Endothelial cell of umbilical vein (primary cell): Measurements from ENCODE around the gene MZT2A. TPM values are rescaled to one million over a fixed set of nuclear protein-coding genes. Genes with fewer than 3 reads are reported as not detected.
A peak's percentile ranks its signal among the peaks of the same experiment; 100 is the strongest.
"Not testable (repeated sequence)": the region's sequence is repeated elsewhere in the genome, so short reads cannot be mapped to it uniquely, and the experiment has no call there.

Experiments used
- BruUV-seq: library from RNA; stranded (reverse); fragments of 400-500 nt; replicated peaks from 2 replicates; lab custom pipeline; 2021; lab: Mats Ljungman, UMichigan
- CTCF ChIA-PET: fragments of 300-600, 350-600 bp; sonication (Branson Sonifier 250); formaldehyde crosslinking; loops from one replicate; lab custom pipeline; 2021; ENCODE audit warnings: antibody characterized with exemption, inconsistent platforms; lab: Charles Lee
- POLR2A ChIA-PET: fragments of 300-600, 350-600 bp; sonication (Branson Sonifier 250); formaldehyde crosslinking; loops from one replicate; lab custom pipeline; 2021; ENCODE audit warnings: antibody characterized with exemption, inconsistent platforms; lab: Charles Lee
- DNase-seq: peaks from one replicate; pipeline ENCODE4 v3.0.0-alpha.2; 2011; ENCODE audit warnings: low read depth, low spot score
- FAIRE-seq: peaks from 2 replicates; lab custom pipeline; 2011; peaks lifted over from hg19 to GRCh38; lab: Jason Lieb, UNC
- H2AFZ ChIP-seq: 2 replicates; pipeline ENCODE4 v1.6.0; 2012; ENCODE audit warnings: low read depth, low read length, control low read depth, inconsistent platforms
- H3K27ac ChIP-seq: 2 replicates; pipeline ENCODE4 v1.5.1; 2011; ENCODE audit warnings: low read depth, mild to moderate bottlenecking, control low read depth, low read length, moderate library complexity; ENCODE audit not compliant: insufficient read depth
- H3K27me3 ChIP-seq, 2 experiments: 2 replicates each; pipeline versions ENCODE4 v1.6.0 to v1.6.1; 2011; ENCODE audit warnings: low read length in 2 of 2, mixed read lengths in 1 of 2; ENCODE audit not compliant: control insufficient read depth in 2 of 2, insufficient read depth in 2 of 2
- H3K36me3 ChIP-seq, 2 experiments: 2 replicates in 1 of 2; 3 replicates in 1 of 2; pipeline ENCODE4 v1.5.1; 2011; ENCODE audit warnings: low read length in 2 of 2, mild to moderate bottlenecking in 1 of 2, moderate library complexity in 1 of 2; ENCODE audit not compliant: control insufficient read depth in 2 of 2, insufficient read depth in 2 of 2; ENCODE audit errors: extremely low read depth in 1 of 2
- H3K4me1 ChIP-seq: 3 replicates; pipeline ENCODE4 v1.5.1; 2011; ENCODE audit warnings: mild to moderate bottlenecking, low read length; ENCODE audit not compliant: control insufficient read depth, insufficient read depth; ENCODE audit errors: extremely low read depth
- H3K4me2 ChIP-seq: 2 replicates; pipeline ENCODE4 v1.6.1; 2011; ENCODE audit warnings: low read length, control low read depth, mixed read lengths; ENCODE audit not compliant: insufficient read depth
- H3K4me3 ChIP-seq, 3 experiments: fragments of 200-600 bp in 1 of 3; sonication (generic), shearing (Covaris generic) in 1 of 3; replicated peaks in 1 of 3; 2 replicates each; pipeline ENCODE4 v1.5.1; 2011 to 2016; ENCODE audit warnings: control low read depth in 3 of 3, low read length in 3 of 3, mild to moderate bottlenecking in 2 of 3, inconsistent platforms in 1 of 3, low read depth in 1 of 3, moderate library complexity in 1 of 3; ENCODE audit not compliant: insufficient read depth in 1 of 3
- H3K79me2 ChIP-seq: 2 replicates; pipeline ENCODE4 v1.6.0; 2012; ENCODE audit warnings: low read length, inconsistent platforms; ENCODE audit not compliant: control insufficient read depth, insufficient read depth
- H3K9ac ChIP-seq: replicated peaks from 2 replicates; pipeline ENCODE3; 2011; ENCODE audit warnings: low read length, control low read depth; ENCODE audit not compliant: insufficient read depth; ENCODE audit errors: extremely low read depth
- H3K9me1 ChIP-seq: replicated peaks from 3 replicates; pipeline ENCODE4 v1.6.0; 2011; ENCODE audit warnings: mild to moderate bottlenecking, low read length; ENCODE audit not compliant: control insufficient read depth, insufficient read depth; ENCODE audit errors: extremely low read depth
- H3K9me3 ChIP-seq: replicated peaks from 2 replicates; pipeline ENCODE4 v1.5.1; 2012; ENCODE audit warnings: low read length, inconsistent platforms; ENCODE audit not compliant: control insufficient read depth, insufficient read depth
- H4K20me1 ChIP-seq: replicated peaks from 2 replicates; pipeline ENCODE3; 2011; ENCODE audit warnings: mild to moderate bottlenecking, low read length; ENCODE audit not compliant: control insufficient read depth, insufficient read depth; ENCODE audit errors: extremely low read depth
- dilution Hi-C: fragments of 300-500 bp; cut with MboI; formaldehyde crosslinking; loops from one replicate; pipeline ENCODE4 v1.15.0; 2019; ENCODE audit warnings: low sequenced_read_pairs; ENCODE audit not compliant: extremely low pct_ligation_motif_present
- intact Hi-C: fragments of 100-400 bp; cut with micrococcal nuclease; formaldehyde crosslinking; loops from one replicate; pipeline ENCODE4 v1.10.0; 2022
- polyA plus RNA-seq, 4 experiments: library from polyadenylated mRNA; depleted of rRNA in 3 of 4; stranded (reverse) in 3 of 4; unstranded in 1 of 4; fragments of >200 nt; gene quantifications; 2 replicates each; pipeline versions ENCODE4 v1.2.1 to v1.2.3, GENCODE V29; 2011 to 2012; ENCODE audit warnings: missing spikeins in 1 of 4
- total RNA-seq: library from RNA; stranded (reverse); gene quantifications from 2 replicates; pipeline ENCODE4 v1.2.3, GENCODE V29; 2021

MZT2A gene
- total and polyA plus RNA-seq, 2 donors (not counting 3 experiments of a cell fraction or from before 2014, with no cell fraction given) = 117 to 170 TPM

- H3K4me2 ChIP-seq, dilution Hi-C loops, H3K4me3 ChIP-seq, H3K79me2 ChIP-seq, POLR2A ChIA-PET, H3K4me1 ChIP-seq, H3K9me3 ChIP-seq, H3K9me1 ChIP-seq, H3K36me3 ChIP-seq, DNase-seq, H3K9ac ChIP-seq, CTCF ChIA-PET, H3K27ac ChIP-seq, H3K27me3 ChIP-seq, FAIRE-seq, H4K20me1 ChIP-seq, BruUV-seq, intact Hi-C loops, H2AFZ ChIP-seq: not testable (repeated sequence)
These were observed 38.6 kb upstream of the MZT2A start for GRCh38 chr2:131530626-131531344.

- H3K9me1 ChIP-seq, POLR2A ChIA-PET, H3K4me2 ChIP-seq, H3K79me2 ChIP-seq, H3K4me3 ChIP-seq, H2AFZ ChIP-seq, dilution Hi-C loops, H3K9ac ChIP-seq, CTCF ChIA-PET, H3K27me3 ChIP-seq, H4K20me1 ChIP-seq, H3K4me1 ChIP-seq, H3K9me3 ChIP-seq, H3K36me3 ChIP-seq, BruUV-seq, DNase-seq, H3K27ac ChIP-seq: not testable (repeated sequence)
- peak; percentile 28 for FAIRE-seq
- intact Hi-C loops = loop anchor here (5.0 kb wide), 1 partner anchor 38 kb away; the partner anchor contains the start of gene MZT2A
These were observed 37.8 kb upstream of the MZT2A start for GRCh38 chr2:131529864-131530445.

GRCh38 chr2:131528981-131529863 lies 37.0 kb upstream of the MZT2A start:
- H3K9me3 ChIP-seq, H3K4me1 ChIP-seq, H3K36me3 ChIP-seq, H3K79me2 ChIP-seq, H3K27ac ChIP-seq, H3K4me2 ChIP-seq, FAIRE-seq, H3K4me3 ChIP-seq, dilution Hi-C loops, H3K27me3 ChIP-seq, DNase-seq, BruUV-seq, POLR2A ChIA-PET, H3K9me1 ChIP-seq, H3K9ac ChIP-seq, H4K20me1 ChIP-seq, H2AFZ ChIP-seq: not testable (repeated sequence)
- CTCF ChIA-PET = interaction anchor here (0.8 kb wide), 1 partner anchor 143 kb away, joined by 4 read pairs; no protein-coding TSS in a partner anchor
- intact Hi-C loops = loop anchor here (5.0 kb wide), 1 partner anchor 37 kb away; the partner anchor contains the start of gene MZT2A
